Endodermal cell (in vitro differentiated cells): Measurements from ENCODE around the gene MARK4. TPM values are rescaled to one million over a fixed set of nuclear protein-coding genes. Genes with fewer than 3 reads are reported as not detected.

Experiments used
- DNase-seq: peaks from one replicate; pipeline ENCODE4 v3.0.0-alpha.2; 2017
- H3K27ac ChIP-seq: 2 replicates; pipeline ENCODE4 v1.5.1; 2013; ENCODE audit warnings: mild to moderate bottlenecking, low read depth, low read length, moderate library complexity
- H3K27me3 ChIP-seq: 2 replicates; pipeline ENCODE4 v1.6.1; 2013; ENCODE audit warnings: mild to moderate bottlenecking, low read length, moderate library complexity; ENCODE audit not compliant: insufficient read depth, control insufficient read depth, poor library complexity, severe bottlenecking
- H3K36me3 ChIP-seq: 2 replicates; pipeline ENCODE4 v1.7.0; 2013; ENCODE audit warnings: mild to moderate bottlenecking, low read length, moderate library complexity; ENCODE audit not compliant: control insufficient read depth, insufficient read depth
- H3K4me1 ChIP-seq: one replicate; pipeline ENCODE4 v1.7.0; 2013; ENCODE audit warnings: low read length; ENCODE audit not compliant: control insufficient read depth, insufficient read depth
- H3K4me3 ChIP-seq: 2 replicates; pipeline ENCODE4 v1.5.1; 2013; ENCODE audit warnings: mild to moderate bottlenecking, low read length, moderate library complexity
- H3K9ac ChIP-seq: 2 replicates; pipeline ENCODE4 v1.6.1; 2013; ENCODE audit warnings: mild to moderate bottlenecking, low read length, moderate library complexity; ENCODE audit not compliant: poor library complexity, severe bottlenecking; ENCODE audit errors: extremely low read depth
- H3K9me3 ChIP-seq: 2 replicates; pipeline ENCODE4 v1.6.1; 2013; ENCODE audit warnings: mild to moderate bottlenecking, low read length, moderate library complexity; ENCODE audit not compliant: control insufficient read depth
- H3K27ac Mint-ChIP-seq: 2 replicates; pipeline ENCODE4 v1.8.0; 2020; ENCODE audit warnings: mixed read lengths
- H3K27me3 Mint-ChIP-seq: 2 replicates; pipeline ENCODE4 v1.8.0; 2021; ENCODE audit warnings: mild to moderate bottlenecking, mixed read lengths; ENCODE audit not compliant: insufficient read depth
- H3K36me3 Mint-ChIP-seq: 2 replicates; pipeline ENCODE4 v1.8.0; 2020; ENCODE audit warnings: low read depth, mixed read lengths
- H3K4me1 Mint-ChIP-seq: 2 replicates; pipeline ENCODE4 v1.8.0; 2020; ENCODE audit warnings: mixed read lengths
- H3K4me3 Mint-ChIP-seq: 2 replicates; pipeline ENCODE4 v1.8.0; 2020; ENCODE audit warnings: mild to moderate bottlenecking, moderate library complexity, mixed read lengths
- H3K9me3 Mint-ChIP-seq: 2 replicates; pipeline ENCODE4 v1.8.0; 2020; ENCODE audit warnings: mild to moderate bottlenecking, mixed read lengths
- WGBS, 2 experiments: methylation state at CpG; one replicate each; pipeline versions ENCODE4 v1.1.5 to v1.1.7; 2013; ENCODE audit warnings: missing lambda C conversion rate in 2 of 2, mixed read lengths in 1 of 2; ENCODE audit not compliant: insufficient coverage in 1 of 2, insufficient read length in 1 of 2; 5-methylcytosine and 5-hydroxymethylcytosine counted together
- total RNA-seq, 2 donors: library from RNA; stranded (reverse); fragmentation: NEBNext Ultra II Directional in 1 of 2; extraction: Animal tissue kit (Norgen Biotek cat#: 25700) in 1 of 2; gene quantifications; 2 replicates in 1 of 2; 3 replicates in 1 of 2; pipeline ENCODE4 v1.2.1, GENCODE V29; 2021
- TF ChIP-seq, protein P1 (sequence below): fragments of 200-600 bp; sonication (generic); conservative IDR thresholded peaks from 2 replicates; pipeline ENCODE4 v1.5.0; 2021; ENCODE audit warnings: antibody characterized with exemption, mild to moderate bottlenecking

The MARK4 gene
- total RNA-seq, 2 donors from 2014 or later, result 74.6 to 90.6 TPM

GRCh38 chr19:45340899-45341453 is 89.9 kb downstream of the MARK4 start:
- peak overlapping the region; percentile 70 for H3K4me3 ChIP-seq
- H3K27me3 ChIP-seq, result peaks cover 20% of the 10 kb centered on the region

DNA sequence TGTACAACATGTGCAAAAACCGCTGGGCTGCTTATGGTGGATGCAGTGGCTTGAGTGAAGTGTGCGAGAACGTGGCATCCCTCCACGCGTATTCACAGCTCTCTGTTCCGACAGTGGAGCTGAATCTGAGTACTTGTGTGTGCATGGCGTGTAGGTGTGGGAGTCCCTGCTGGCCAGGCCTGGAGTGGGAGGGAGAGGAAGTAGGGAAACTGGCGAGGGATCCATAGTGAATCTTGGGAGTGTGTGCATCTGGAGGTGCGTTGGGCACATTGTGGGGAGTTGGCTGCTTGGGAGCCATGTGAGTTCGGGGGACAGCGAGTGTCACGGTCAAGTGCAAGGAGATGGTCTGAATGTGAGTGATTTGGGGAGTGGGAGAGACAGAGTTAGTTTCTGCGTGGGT is 91.8 kb downstream of the MARK4 start:
- DNase-seq, result no peak
- no peaks in the 10 kb centered on the region for H3K9me3 Mint-ChIP-seq
- Histone ChIP-seq H3K4me3 (no peak overlapping the region), H3K4me1 (no peaks in the 10 kb centered on the region), H3K9ac (no peak overlapping the region), H3K9me3 (no peaks in the 10 kb centered on the region), H3K27me3 (peaks cover 20% of the 10 kb centered on the region), H3K36me3 (no peaks in the 10 kb centered on the region), H3K27ac (no peak overlapping the region)
- WGBS, 2 experiments, result 88 to 90% methylated on average over 10 to 12 of the region's 13 CpGs
- H3K27me3 Mint-ChIP-seq, result peaks cover 11% of the 10 kb centered on the region
- no peaks in the 10 kb centered on the region for H3K4me1 Mint-ChIP-seq
- no peak overlapping the region for H3K27ac Mint-ChIP-seq
- no peaks in the 10 kb centered on the region for H3K36me3 Mint-ChIP-seq
- TF ChIP-seq, protein P1, sequence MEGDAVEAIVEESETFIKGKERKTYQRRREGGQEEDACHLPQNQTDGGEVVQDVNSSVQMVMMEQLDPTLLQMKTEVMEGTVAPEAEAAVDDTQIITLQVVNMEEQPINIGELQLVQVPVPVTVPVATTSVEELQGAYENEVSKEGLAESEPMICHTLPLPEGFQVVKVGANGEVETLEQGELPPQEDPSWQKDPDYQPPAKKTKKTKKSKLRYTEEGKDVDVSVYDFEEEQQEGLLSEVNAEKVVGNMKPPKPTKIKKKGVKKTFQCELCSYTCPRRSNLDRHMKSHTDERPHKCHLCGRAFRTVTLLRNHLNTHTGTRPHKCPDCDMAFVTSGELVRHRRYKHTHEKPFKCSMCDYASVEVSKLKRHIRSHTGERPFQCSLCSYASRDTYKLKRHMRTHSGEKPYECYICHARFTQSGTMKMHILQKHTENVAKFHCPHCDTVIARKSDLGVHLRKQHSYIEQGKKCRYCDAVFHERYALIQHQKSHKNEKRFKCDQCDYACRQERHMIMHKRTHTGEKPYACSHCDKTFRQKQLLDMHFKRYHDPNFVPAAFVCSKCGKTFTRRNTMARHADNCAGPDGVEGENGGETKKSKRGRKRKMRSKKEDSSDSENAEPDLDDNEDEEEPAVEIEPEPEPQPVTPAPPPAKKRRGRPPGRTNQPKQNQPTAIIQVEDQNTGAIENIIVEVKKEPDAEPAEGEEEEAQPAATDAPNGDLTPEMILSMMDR, result no peak
- no peak overlapping the region for H3K4me3 Mint-ChIP-seq

More at GRCh38 chr19:45340899-45341453, 89.9 kb downstream of the MARK4 start:
- no peaks in the 10 kb centered on the region for H3K4me1 ChIP-seq
- 28 to 42% methylated on average over 11 to 25 of the region's 25 CpGs for WGBS, 2 experiments
- peak overlapping the region; percentile 25 for H3K9ac ChIP-seq
- Mint-ChIP-seq H3K36me3 (no peaks in the 10 kb centered on the region), H3K4me3 (no peak overlapping the region), H3K27me3 (peaks cover 13% of the 10 kb centered on the region), H3K9me3 (no peaks in the 10 kb centered on the region), H3K27ac (no peak overlapping the region), H3K4me1 (peaks cover 4% of the 10 kb centered on the region)
- TF ChIP-seq, protein P1, result no peak
- no peak overlapping the region for H3K27ac ChIP-seq
- H3K9me3 ChIP-seq, result no peaks in the 10 kb centered on the region
- peak; percentile 81 for DNase-seq
- H3K36me3 ChIP-seq, result no peaks in the 10 kb centered on the region

DNA sequence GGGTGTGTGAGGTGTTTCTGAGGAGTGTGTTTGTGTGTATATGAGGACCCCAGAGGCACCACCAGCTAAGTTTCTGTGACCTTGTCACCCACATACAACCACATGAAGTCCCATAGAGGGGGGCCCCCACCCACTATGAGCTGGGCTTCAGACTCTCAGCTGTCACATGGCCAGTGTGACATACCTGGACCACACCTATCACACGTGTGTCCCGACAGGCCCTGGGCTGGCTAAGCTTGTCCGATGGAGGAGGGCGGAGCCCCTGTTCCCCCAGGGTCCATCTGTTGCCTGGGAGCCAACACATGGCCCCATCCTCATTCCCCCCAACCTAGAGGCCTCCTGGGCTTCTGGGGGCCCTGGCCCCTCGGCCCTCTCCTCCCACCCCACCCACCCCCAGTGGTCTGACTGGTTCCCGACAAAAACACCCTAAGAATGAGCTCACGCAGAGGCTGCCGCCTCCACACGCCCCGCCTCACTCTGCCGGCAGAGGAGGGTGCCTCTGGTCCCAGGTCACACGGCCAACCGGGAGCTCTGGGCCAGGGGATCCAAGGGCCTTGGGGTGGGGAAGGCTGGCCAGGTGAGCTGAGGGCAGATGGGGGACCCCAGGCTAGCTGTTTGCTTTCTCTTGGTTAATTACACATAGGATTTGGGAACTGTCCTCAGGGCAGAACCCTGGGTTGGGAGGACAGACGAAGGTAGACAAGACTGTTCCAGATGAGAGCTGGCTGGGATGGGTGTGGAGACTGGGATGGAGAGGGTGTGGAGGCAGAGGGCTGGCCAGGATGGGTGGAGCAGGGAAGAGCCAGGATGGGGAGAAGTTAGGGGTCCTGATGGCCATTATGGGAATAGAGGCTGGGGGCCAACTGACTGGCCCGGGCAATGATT is 93.8 kb downstream of the MARK4 start:
- no peaks in the 10 kb centered on the region for H3K4me1 Mint-ChIP-seq
- H3K36me3 ChIP-seq, result peaks cover 4% of the 10 kb centered on the region
- DNase-seq, result no peak
- no peak overlapping the region for H3K4me3 Mint-ChIP-seq
- H3K27me3 Mint-ChIP-seq, result peaks cover 6% of the 10 kb centered on the region
- H3K4me1 ChIP-seq, result no peaks in the 10 kb centered on the region
- WGBS, 2 experiments, result 58 to 83% methylated on average over 3 to 15 of the region's 15 CpGs
- H3K4me3 ChIP-seq, result no peak overlapping the region
- H3K27ac ChIP-seq, result no peak overlapping the region
- H3K36me3 Mint-ChIP-seq, result peaks cover 7% of the 10 kb centered on the region
- H3K9me3 ChIP-seq, result no peaks in the 10 kb centered on the region
- TF ChIP-seq, protein P1, result no peak
- no peak overlapping the region for H3K9ac ChIP-seq
- peaks cover 20% of the 10 kb centered on the region for H3K27me3 ChIP-seq
- no peaks in the 10 kb centered on the region for H3K9me3 Mint-ChIP-seq
- H3K27ac Mint-ChIP-seq, result no peak overlapping the region
